Mononuclear cell (primary cell): ENCODE data around the gene CRIP2. TPM values are rescaled to one million over a fixed set of nuclear protein-coding genes. Genes with fewer than 3 reads are reported as not detected.

Experiments used
- H3K27me3 ChIP-seq: 2 replicates; pipeline ENCODE4 v1.6.0; 2011; ENCODE audit warnings: low read length, control low read depth; ENCODE audit not compliant: insufficient read depth
- H3K4me1 ChIP-seq: 2 replicates; pipeline ENCODE4 v1.5.1; 2011; ENCODE audit warnings: mild to moderate bottlenecking, low read length, control low read depth; ENCODE audit not compliant: insufficient read depth
- H3K4me3 ChIP-seq: 2 replicates; pipeline ENCODE4 v1.5.1; 2011; ENCODE audit warnings: mild to moderate bottlenecking, low read length, moderate library complexity
- H3K9me3 ChIP-seq: 2 replicates; pipeline ENCODE4 v1.5.1; 2011; ENCODE audit warnings: low read depth, mild to moderate bottlenecking, control low read depth, low read length
- total RNA-seq: library from RNA; depleted of rRNA; stranded (reverse); fragments of >200 nt; gene quantifications from one replicate; pipeline ENCODE4 v1.2.3, GENCODE V29; 2012

Gene CRIP2
- total RNA-seq, 1 donor: 10.8 TPM

DNA sequence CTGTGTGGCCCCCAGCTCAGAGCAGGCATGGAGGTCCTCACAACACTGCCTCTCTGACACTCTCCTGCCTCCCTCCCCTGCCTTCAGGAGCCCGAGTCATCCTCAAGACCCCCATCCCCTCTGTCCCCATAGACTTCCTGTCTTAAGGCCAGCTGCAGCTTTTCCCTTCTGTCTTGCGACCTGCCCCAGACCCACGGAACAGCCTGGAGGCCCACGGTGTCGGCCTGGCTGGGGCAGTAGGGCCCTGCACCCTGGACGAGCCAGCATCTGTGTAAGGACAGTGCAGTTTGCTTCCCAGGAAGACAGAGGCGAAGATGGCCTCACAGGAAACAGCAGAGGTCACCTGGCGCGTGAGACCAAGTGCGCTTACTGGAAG is 26.1 kb downstream of the CRIP2 start:
- Histone ChIP-seq H3K27me3 (no peaks in the 10 kb centered on the region), H3K9me3 (no peaks in the 10 kb centered on the region), H3K4me3 (no peak overlapping the region), H3K4me1 (no peaks in the 10 kb centered on the region)

- Histone ChIP-seq H3K4me3 (no peak overlapping the region), H3K27me3 (no peaks in the 10 kb centered on the region), H3K9me3 (no peaks in the 10 kb centered on the region)
Observed at GRCh38 chr14:105501504-105502291, 27.1 kb downstream of the CRIP2 start.

GRCh38 chr14:105502446-105503295 is 28.1 kb downstream of the CRIP2 start:
- H3K9me3 ChIP-seq: no peaks in the 10 kb centered on the region
- no peak overlapping the region for H3K4me3 ChIP-seq
- H3K27me3 ChIP-seq: no peaks in the 10 kb centered on the region
- no peaks in the 10 kb centered on the region for H3K4me1 ChIP-seq

More at GRCh38 chr14:105501504-105502291, 27.1 kb downstream of the CRIP2 start:
- H3K4me1 ChIP-seq: no peaks in the 10 kb centered on the region

- no peaks in the 10 kb centered on the region for H3K9me3 ChIP-seq
- H3K4me1 ChIP-seq: no peaks in the 10 kb centered on the region
- H3K4me3 ChIP-seq: no peak overlapping the region
- H3K27me3 ChIP-seq: peaks cover 3% of the 10 kb centered on the region
Observed at GRCh38 chr14:105503296-105503640, 28.6 kb downstream of the CRIP2 start.

- no peaks in the 10 kb centered on the region for H3K9me3 ChIP-seq
- no peak overlapping the region for H3K4me3 ChIP-seq
- H3K27me3 ChIP-seq: peaks cover 3% of the 10 kb centered on the region
- no peaks in the 10 kb centered on the region for H3K4me1 ChIP-seq
Observed at GRCh38 chr14:105503935-105504692, 29.5 kb downstream of the CRIP2 start.

DNA sequence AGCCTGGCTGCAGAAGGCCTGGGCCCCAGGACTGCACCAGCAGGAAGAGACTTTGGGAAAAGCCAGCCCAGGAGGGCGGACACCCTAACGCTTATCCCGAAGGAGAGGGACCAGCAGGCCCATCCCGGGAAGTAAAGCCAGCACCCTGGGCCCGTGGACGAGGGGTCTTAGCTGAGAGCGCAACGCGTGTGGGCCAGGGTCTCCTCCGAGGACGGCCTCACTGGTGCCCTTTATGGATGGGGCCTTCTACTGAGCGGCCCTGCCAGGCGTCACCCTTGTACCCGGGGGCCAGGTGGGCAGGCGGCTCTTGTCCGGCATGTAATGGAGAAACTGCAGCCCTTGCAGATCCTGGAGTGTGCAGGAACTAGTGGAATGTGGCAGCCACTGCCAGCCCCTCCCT is 30.5 kb downstream of the CRIP2 start:
- Histone ChIP-seq H3K27me3 (peaks cover 3% of the 10 kb centered on the region), H3K9me3 (no peaks in the 10 kb centered on the region), H3K4me3 (no peak overlapping the region), H3K4me1 (no peaks in the 10 kb centered on the region)

DNA sequence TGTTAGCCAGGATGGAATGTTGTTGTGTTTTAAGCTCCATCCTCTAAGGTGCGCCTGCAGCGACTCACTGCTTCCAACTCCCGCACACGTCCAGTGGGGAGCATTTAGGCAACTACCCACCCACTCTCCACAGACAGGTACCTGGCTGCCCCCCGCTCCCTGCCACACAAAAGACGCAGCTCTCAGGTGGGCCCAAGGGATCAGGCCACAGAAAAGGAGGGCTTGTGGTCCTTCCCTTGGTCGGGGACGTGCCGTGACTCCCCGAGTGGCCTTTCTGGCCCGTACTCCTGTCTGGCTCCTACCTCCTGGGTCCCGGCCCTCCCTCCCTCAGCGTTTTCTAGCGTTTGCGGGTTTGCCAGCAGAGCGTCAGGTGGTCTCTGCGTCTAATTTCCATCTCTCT is 32.6 kb downstream of the CRIP2 start:
- no peak overlapping the region for H3K4me3 ChIP-seq
- H3K9me3 ChIP-seq: no peaks in the 10 kb centered on the region
- peaks cover 9% of the 10 kb centered on the region for H3K27me3 ChIP-seq
- H3K4me1 ChIP-seq: no peaks in the 10 kb centered on the region

DNA sequence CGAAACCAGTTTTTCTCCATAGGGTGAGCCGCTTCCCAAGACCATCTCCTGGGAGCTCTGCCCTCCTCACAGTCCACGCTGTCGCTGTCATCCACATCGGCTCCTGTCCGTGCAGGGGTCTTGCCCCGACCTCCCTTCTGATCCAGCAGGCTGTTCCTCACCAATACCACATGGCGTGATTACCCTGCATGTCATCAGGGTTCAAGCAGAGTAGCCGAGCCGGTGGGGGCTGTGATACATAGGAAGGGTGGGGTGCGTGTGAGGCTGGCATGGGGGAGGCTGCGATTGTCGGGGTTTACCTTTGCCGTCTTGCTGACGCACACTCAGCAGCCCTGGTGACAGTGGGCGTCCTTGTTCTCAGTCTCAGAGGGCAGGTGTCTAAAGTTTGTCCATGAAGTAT is 33.4 kb downstream of the CRIP2 start:
- Histone ChIP-seq H3K27me3 (peaks cover 9% of the 10 kb centered on the region), H3K9me3 (no peaks in the 10 kb centered on the region), H3K4me1 (no peaks in the 10 kb centered on the region), H3K4me3 (no peak overlapping the region)

- no peaks in the 10 kb centered on the region for H3K4me1 ChIP-seq
- peaks cover 9% of the 10 kb centered on the region for H3K27me3 ChIP-seq
- H3K4me3 ChIP-seq: no peak overlapping the region
- no peaks in the 10 kb centered on the region for H3K9me3 ChIP-seq
Observed at GRCh38 chr14:105508601-105509000, 34.0 kb downstream of the CRIP2 start.

GRCh38 chr14:105517096-105517495 is 42.5 kb downstream of the CRIP2 start:
- Histone ChIP-seq H3K27me3 (peaks cover 17% of the 10 kb centered on the region), H3K9me3 (no peaks in the 10 kb centered on the region), H3K4me1 (no peaks in the 10 kb centered on the region), H3K4me3 (no peak overlapping the region)

DNA sequence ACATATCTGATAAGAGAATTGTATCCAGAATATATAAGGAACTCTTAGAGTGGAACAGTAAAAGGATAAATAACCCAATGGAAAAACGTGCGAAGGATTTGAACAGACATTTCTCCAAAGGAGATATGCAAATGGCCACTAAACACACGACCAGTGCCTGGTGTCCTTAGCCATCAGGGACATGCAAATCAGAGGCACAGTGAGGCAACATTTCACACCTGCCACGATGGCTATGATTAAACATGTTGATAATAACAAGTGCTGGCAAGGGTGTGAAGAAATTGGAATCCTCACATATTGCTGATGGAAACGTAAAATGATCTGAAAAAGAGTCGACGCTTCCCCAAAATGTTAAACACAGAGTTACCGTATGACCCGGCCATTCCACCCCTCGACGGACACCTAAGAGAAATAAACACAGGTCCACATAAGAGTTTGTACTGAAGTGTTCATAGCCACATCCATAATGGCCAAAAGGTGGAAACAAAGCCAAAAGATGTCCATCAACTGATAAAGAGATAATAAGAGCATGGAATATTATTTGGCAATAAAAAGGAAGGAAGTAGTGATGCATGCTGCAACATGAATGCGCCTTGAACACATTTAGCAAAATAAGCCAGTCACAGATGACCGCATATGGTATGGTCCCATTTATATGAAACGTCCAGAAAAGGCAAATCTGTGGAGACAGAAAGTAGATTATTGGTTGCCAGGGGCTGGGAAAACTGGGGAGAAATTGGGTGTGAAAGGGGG is 45.5 kb downstream of the CRIP2 start:
- Histone ChIP-seq H3K27me3 (peaks cover 22% of the 10 kb centered on the region), H3K9me3 (no peaks in the 10 kb centered on the region), H3K4me1 (no peaks in the 10 kb centered on the region), H3K4me3 (no peak overlapping the region)

GRCh38 chr14:105525326-105525725 is 50.7 kb downstream of the CRIP2 start:
- Histone ChIP-seq H3K4me1 (peaks cover 26% of the 10 kb centered on the region), H3K4me3 (no peak overlapping the region), H3K9me3 (no peaks in the 10 kb centered on the region), H3K27me3 (peaks cover 27% of the 10 kb centered on the region)

GRCh38 chr14:105525861-105526775 is 51.5 kb downstream of the CRIP2 start, which contains the start of gene TMEM121:
Gene TMEM121 (plus strand): TSS chr14:105526583. CDS start chr14:105528835, 2,252 bp downstream.
- peaks cover 26% of the 10 kb centered on the region for H3K4me1 ChIP-seq
- H3K4me3 ChIP-seq: no peak within 1 kb of the TSS
- H3K27me3 ChIP-seq: peaks cover 27% of the 10 kb centered on the region
- H3K9me3 ChIP-seq: no peaks in the 10 kb centered on the region
